ENCODE results near the gene KREMEN2. TPM values are rescaled to one million over a fixed set of nuclear protein-coding genes. Genes with fewer than 3 reads are reported as not detected.

Gene KREMEN2
- total RNA-seq, 2 donors from 2014 or later, result not detected

GRCh38 chr16:3014971-3015370, 50.9 kb downstream of the KREMEN2 start:
- peaks cover 2 to 3% of the 10 kb centered on the region in 2 donors for H3K4me1 Mint-ChIP-seq (ENCODE audit: low read depth in 2 of 2)
- ATAC-seq (no peak), DNase-seq (ENCODE audit: low spot score) (no peak)
- no peaks in the 10 kb centered on the region for H3K9me3 Mint-ChIP-seq
- no peak overlapping the region for H3K27ac Mint-ChIP-seq
- H3K4me3 Mint-ChIP-seq, result no peak overlapping the region
- peaks cover 0 to 4% of the 10 kb centered on the region in 2 donors for H3K27me3 Mint-ChIP-seq
- no peaks in the 10 kb centered on the region for H3K36me3 Mint-ChIP-seq

- no peak overlapping the region for H3K4me3 Mint-ChIP-seq
- no peaks in the 10 kb centered on the region for H3K9me3 Mint-ChIP-seq
- peaks cover 0 to 4% of the 10 kb centered on the region in 2 donors for H3K27me3 Mint-ChIP-seq
- H3K4me1 Mint-ChIP-seq (ENCODE audit: low read depth in 2 of 2), result peaks cover 3 to 5% of the 10 kb centered on the region in 2 donors
- ATAC-seq (no peak), DNase-seq (ENCODE audit: low spot score) (no peak)
- H3K36me3 Mint-ChIP-seq, result no peaks in the 10 kb centered on the region
- no peak overlapping the region for H3K27ac Mint-ChIP-seq
Measured at GRCh38 chr16:3015865-3016521, 51.9 kb downstream of the KREMEN2 start.

- no peak for ATAC-seq
- no peak for DNase-seq (ENCODE audit: low spot score)
- H3K9me3 Mint-ChIP-seq, result no peaks in the 10 kb centered on the region
- H3K4me3 Mint-ChIP-seq, result no peak overlapping the region
- peaks cover 0 to 4% of the 10 kb centered on the region in 2 donors for H3K27me3 Mint-ChIP-seq
- H3K27ac Mint-ChIP-seq, result no peak overlapping the region
- H3K36me3 Mint-ChIP-seq, result no peaks in the 10 kb centered on the region
- H3K4me1 Mint-ChIP-seq (ENCODE audit: low read depth in 2 of 2), result peaks cover 13 to 17% of the 10 kb centered on the region in 2 donors
Measured at GRCh38 chr16:3017344-3017743, 53.3 kb downstream of the KREMEN2 start.

Other genes with a start within 250 kb of the KREMEN2 start
- gene PRSS27, start 244.1 kb upstream of the KREMEN2 start, total RNA-seq, result 1 to 10 TPM; 1.1 to 1.4 TPM
- 1,000 to 10,000 TPM in 1 of 2 donors, 100 to 1,000 TPM in 1; 569 to 1,109 TPM for gene SRRM2, start 211.6 kb upstream of the KREMEN2 start, total RNA-seq
- 100 to 1,000 TPM; 196 to 201 TPM for gene ELOB, start 187.0 kb upstream of the KREMEN2 start, total RNA-seq
- gene PRSS33, start 176.7 kb upstream of the KREMEN2 start, total RNA-seq, result not detected
- not detected for gene PRSS41, start 165.8 kb upstream of the KREMEN2 start, total RNA-seq
- gene PRSS21, start 147.0 kb upstream of the KREMEN2 start, total RNA-seq, result 10 to 100 TPM in 1 of 2 donors, under 1 TPM in 1; 0.53 to 21.5 TPM
- 10 to 100 TPM in 1 of 2 donors, 1 to 10 TPM in 1; 3.8 to 22.1 TPM for gene ZG16B, start 134.0 kb upstream of the KREMEN2 start, total RNA-seq
- gene PRSS22, start 106.1 kb upstream of the KREMEN2 start, total RNA-seq, result under 1 TPM; 0.86 TPM
- gene FLYWCH2, start 81.1 kb upstream of the KREMEN2 start, total RNA-seq, result 10 to 100 TPM; 21.5 to 24.7 TPM
- gene FLYWCH1, start 52.3 kb upstream of the KREMEN2 start, total RNA-seq, result 10 to 100 TPM; 66.6 to 85.7 TPM
- gene PAQR4, start 5.1 kb downstream of the KREMEN2 start, total RNA-seq, result 10 to 100 TPM; 19.7 to 39.1 TPM
- gene PKMYT1, start 16.2 kb downstream of the KREMEN2 start, total RNA-seq, result 100 to 1,000 TPM in 1 of 2 donors, 10 to 100 TPM in 1; 76.4 to 251 TPM
- under 1 TPM in 1 of 2 donors, not detected in 1; 0.47 TPM for gene CLDN9, start 48.6 kb downstream of the KREMEN2 start, total RNA-seq
- not detected for gene CLDN6, start 53.9 kb downstream of the KREMEN2 start, total RNA-seq
- gene TNFRSF12A, start 56.1 kb downstream of the KREMEN2 start, total RNA-seq, result 1 to 10 TPM; 6.4 to 6.5 TPM
- 10 to 100 TPM; 14.3 to 18.4 TPM for gene HCFC1R1, start 59.7 kb downstream of the KREMEN2 start, total RNA-seq
- gene THOC6, start 59.8 kb downstream of the KREMEN2 start, total RNA-seq, result 10 to 100 TPM; 33.6 to 58.8 TPM
- under 1 TPM; 0.50 to 0.67 TPM for gene BICDL2, start 72.7 kb downstream of the KREMEN2 start, total RNA-seq
- 10 to 100 TPM; 54.3 to 66.6 TPM for gene MMP25, start 82.3 kb downstream of the KREMEN2 start, total RNA-seq
- 1,000 to 10,000 TPM in 1 of 2 donors, 100 to 1,000 TPM in 1; 678 to 1,235 TPM for gene IL32, start 101.4 kb downstream of the KREMEN2 start, total RNA-seq
- gene ZSCAN10, start 135.0 kb downstream of the KREMEN2 start, total RNA-seq, result under 1 TPM in 1 of 2 donors, not detected in 1; 0.22 TPM
- not detected for gene ZNF205, start 148.3 kb downstream of the KREMEN2 start, total RNA-seq
- 10 to 100 TPM in 1 of 2 donors, 1 to 10 TPM in 1; 8.5 to 11.6 TPM for gene ZNF213, start 170.8 kb downstream of the KREMEN2 start, total RNA-seq
- gene OR1F1, start 223.9 kb downstream of the KREMEN2 start, total RNA-seq, result not detected